Activated CD8-positive, alpha-beta memory T cell treated with anti-CD3 and anti-CD28 coated beads for 48 hours (primary cell): ENCODE results near the gene ZNF786.
"Not testable (repeated sequence)": the region's sequence is repeated elsewhere in the genome, so short reads cannot be mapped to it uniquely, and the experiment has no call there.

Experiments
- DNase-seq, 3 experiments: peaks; one replicate each; pipeline ENCODE4 v3.0.0-alpha.2; 2020; ENCODE audit warnings: low read depth in 2 of 3, low spot score in 2 of 3

ZNF786 gene

DNA sequence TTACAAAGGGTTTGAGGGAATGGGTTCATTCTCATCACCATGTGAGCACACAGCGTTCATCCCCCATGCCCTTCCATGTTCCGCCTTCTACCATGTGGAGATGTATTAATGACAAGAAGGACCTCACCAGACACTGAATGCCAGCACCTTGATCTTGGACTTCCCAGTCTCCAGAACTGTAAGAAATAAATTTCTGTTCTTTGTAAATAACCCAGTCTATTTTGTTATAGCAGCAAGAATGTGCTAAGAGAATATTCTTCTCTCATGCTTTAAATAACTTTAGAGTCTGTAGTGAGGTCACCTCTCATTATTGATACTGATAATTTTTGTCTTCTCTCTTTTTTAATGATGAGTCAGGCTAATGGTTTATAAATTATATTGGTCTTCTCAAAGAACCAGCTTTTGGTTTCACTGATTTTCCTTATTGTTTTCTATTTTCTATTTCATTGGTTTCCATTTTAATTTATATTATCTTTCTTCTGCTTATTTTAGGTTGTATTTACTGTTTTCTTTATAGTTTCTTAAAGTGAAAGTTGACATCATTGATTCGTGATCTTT is 59.1 kb downstream of the ZNF786 start:
- no peak for DNase-seq

DNA sequence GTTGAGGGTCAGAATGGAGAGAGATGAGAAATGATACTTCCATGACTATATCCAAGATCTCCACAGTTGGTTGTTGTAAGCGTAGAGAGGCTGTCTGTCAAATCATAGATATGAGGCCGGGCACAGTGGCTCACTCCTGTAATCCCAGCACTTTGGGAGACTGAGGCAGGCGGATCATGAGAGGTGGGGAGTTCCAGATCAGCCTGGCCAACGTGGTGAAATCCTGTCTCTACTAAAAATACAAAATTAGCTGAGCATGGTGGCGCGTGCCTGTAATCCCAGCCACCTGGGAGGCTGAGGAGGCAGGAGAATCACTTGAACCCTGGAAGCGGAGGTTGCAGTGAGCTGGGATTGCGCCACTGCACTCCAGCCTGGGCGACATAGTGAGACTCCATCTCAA is 60.1 kb downstream of the ZNF786 start:
- not testable (repeated sequence) for DNase-seq

DNA sequence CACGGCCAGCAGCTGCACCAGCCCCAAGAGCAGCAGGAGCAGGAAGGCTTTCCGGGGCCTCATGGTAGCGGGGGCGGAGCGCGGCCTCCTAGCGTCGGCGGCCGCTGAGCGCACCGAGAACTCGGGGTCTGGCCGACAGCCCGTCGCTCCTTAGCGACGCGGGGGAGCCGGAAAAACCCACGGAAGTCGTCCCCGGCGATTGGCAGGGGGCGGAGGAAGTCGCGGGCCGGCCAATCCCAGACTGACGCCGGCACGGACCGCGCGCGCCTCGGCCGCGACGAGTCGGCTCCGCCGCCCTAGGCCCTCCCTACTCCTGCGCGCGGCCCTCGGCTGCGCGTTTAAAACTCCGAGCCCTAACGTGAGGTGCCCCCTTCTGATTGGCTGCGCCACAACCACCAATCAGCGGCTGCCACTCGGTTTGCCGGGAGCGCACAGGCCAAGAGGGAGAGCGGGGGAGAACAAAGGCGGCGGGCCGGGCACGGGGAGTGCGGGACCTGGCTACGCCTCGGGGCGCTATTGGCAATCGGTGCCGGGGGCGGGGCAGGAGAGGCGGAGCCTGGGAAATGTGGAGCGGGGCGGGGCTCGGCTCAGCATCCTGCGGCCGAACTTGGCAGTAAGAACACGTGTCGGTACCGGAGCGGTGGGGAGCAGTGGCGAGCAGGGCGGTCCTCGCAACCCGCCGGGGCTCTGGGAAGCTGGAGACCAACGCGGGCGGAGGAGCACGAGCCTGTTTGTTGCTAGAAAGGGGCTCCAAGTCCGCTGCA is 62.0 kb downstream of the ZNF786 start, which contains the start of gene PDIA4:
TSS of gene PDIA4 (minus strand) at position 160 of the 764 bp plus-strand sequence. CDS start at position 63, 97 bp downstream.
- DNase-seq = peak; percentile 99 to 100 (median 99)

DNA sequence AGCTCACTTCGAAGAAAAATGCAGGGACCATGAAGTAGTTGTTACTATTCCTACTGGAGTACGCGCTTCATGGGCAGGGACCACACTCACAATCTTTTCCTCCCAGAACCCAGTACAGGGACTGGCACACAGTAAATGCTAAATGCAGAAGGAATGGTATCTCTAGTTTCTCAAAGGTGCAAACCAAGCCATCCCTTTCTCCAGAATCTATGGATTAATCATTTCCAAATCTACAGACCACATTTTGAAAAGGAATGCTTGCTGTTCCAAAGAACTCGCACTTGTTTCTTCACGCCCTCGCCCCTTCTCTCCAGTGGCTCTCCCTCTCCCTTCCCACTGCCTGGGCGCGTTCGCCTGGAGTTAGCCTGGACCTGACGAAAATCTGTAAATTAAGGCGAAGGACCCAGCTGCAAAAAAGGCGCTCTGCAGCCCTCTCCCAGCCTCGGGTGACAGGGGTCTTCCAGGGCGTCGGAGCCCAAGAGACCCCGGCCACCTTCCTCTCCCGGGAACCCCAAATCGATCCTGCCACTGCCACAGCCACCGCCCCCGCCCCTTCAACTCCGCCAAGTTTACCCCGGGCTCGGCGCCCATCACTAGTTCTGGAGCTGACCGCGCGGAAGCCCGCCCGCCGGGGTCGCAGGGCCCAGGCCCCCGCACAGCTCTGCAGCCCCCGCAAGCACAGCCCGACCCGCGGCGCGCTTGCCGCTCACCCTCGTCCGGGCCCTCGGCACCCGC is 62.7 kb downstream of the ZNF786 start:
- DNase-seq = no peak

DNA sequence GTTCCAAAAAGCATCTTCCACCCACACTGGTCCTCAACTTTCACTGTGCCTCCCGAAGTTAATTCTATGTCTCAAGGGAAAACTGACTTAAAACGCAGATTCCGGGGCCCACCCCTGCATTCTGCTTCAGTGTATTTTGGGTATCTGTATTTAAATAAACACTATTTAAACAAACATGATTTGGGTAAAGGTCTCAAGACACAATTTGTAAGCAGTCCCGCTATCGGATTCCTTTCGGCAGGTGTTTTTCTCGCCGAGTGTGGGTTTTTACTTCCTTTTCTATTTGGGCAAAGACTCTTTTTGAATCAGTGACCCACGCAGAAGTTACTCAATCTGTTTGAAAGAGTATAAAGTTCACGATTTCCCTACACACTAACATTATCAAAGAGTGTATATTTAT is 63.5 kb downstream of the ZNF786 start:
- DNase-seq = no peak

DNA sequence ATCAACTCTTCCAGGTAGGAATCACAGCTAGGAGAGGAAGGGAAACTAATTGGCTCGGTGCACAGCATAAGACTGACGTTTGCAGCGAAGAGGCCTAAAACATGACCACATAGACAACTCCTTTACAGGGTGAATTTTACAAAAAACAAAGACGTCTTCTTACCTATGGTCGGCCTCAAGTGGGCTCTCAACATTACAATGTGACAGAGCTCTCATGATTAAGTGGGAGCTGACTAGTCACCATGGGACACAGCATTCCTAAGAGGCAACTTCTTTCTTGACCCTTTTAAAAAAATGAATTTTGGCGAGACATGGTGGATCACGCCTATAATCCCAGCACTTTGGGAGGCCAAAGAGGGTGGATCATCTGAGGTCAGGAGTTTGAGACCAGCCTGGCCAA is 66.9 kb downstream of the ZNF786 start:
- no peak for DNase-seq

DNA sequence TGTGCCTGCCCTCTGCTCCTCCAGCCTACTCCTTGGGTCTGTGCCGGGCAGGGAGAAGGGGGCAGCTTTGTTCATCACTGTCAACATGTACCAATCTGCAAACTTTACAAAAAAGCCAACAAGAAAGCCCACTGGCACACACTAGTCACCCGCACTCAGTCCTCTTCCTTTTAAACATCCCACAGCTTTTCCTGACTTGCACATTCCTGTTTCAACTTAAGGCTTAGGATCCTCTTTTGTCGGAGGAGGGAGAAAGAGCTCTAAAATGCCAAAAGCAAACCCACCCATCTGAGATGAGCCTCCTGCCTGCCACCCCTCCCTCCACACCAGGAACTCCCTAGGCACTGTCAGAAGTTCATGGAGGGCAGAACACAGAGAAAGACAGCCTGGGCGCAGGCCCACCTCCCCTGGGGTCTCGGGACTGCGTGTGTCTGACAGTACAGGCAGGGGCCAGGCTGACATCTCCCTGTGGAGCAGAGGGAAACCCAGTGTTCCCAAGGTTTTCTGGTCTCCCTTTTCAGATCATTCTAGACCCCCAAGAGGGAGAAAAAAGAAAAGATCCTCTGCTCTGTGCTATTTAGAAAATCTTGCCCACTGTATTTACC is 67.7 kb downstream of the ZNF786 start:
- no peak for DNase-seq

DNA sequence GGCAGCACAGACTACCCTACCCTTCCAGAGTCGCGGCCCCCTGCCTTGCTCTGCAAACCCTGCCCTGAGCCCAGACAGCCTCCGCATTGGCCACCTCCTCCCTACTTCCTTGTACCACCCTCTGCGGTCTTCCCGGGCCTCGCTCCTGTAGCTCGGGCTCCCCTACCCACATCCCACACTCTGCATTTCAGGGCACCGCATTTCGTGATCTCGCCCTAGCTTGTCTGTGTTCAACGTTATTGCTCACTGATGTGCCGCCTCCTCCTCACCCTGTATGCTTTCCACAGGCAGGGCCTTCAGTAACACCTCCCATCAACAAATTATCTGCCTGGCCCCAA is 68.8 kb downstream of the ZNF786 start:
- no peak for DNase-seq

DNA sequence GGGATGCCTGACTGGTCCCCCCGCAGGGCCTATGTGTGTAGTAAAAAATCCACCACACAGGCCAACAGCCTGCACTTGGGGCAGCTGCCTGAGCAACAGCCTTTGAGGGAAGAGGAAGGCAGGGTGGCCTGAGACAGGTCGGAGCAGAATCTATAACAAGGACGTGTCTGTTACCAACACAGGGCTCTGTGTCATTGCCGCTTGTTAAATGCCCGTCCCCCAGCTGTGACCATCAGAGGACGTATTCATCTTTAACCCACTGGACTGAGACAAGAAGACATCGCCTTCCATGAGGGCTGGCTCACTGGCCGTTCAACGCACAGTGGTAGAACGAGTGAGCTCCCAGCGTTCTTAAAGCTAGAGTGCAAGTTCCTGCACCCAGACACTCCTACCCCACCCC is 70.0 kb downstream of the ZNF786 start:
- DNase-seq = no peak
